ENCODE data around the gene SLC9C2. TPM values are rescaled to one million over a fixed set of nuclear protein-coding genes. Genes with fewer than 3 reads are reported as not detected.
A peak's percentile ranks its signal among the peaks of the same experiment; 100 is the strongest.

The SLC9C2 gene
- polyA plus RNA-seq, 1 of the 3 experiments (the other 2 are of a cell fraction) = not detected

DNA sequence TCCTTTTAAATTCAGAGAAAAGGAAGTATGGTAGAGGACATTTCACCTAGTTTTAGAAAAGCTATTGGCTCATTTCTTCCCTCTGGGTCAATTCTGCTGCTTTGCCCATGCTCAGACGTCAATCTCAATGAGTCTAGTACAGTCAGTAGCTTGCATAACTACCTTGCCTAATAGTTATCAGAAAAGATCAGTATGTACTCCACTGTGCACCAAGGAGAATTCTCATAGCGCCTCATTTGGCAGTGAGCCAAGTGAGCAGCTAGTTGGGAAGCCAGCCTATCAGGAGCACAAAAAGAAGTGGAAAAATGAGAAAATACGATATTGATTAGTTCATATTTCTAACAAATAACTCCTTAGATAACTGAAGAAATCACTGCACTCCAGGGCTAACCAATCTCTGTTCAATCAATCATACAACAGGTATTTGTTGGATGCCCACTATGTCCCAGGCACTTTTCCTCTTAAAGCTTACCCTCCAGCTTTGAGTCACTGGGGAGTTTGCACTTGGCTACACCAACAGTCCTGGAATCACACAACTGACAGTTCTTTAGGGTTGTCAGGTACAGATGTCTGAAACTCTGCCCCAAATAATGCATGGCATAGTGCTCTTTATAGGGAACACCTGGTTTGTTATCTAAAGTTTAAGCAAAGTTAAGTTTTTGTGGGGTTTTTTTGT is 75.6 kb downstream of the SLC9C2 start:
- Histone ChIP-seq H3K4me2 (no peak overlapping the region), H3K4me1 (ENCODE audit: control insufficient read depth in 1 of 2, insufficient read depth in 2 of 2, low read depth in 1 of 2, low read length in 1 of 2) (no peaks in the 10 kb centered on the region; a peak in 1 of 4 replicates), H2AFZ (ENCODE audit: low read depth) (no peak overlapping the region), H3K27ac (ENCODE audit: low read depth in 2 of 2, low read length in 1 of 2) (no peak overlapping the region), H3K9me2 (no peaks in the 10 kb centered on the region), H3F3A (replicated peaks; ENCODE audit: insufficient read depth) (no peaks in the 10 kb centered on the region), H3K9me3 (no peaks in the 10 kb centered on the region), H3K36me3 (replicated peaks in 1 of 2; ENCODE audit: control insufficient read depth in 1 of 2, insufficient read depth in 2 of 2, low read length in 1 of 2) (no peaks in the 10 kb centered on the region), H4K20me1 (ENCODE audit: insufficient read depth) (no peaks in the 10 kb centered on the region), H3K27me3 (ENCODE audit: insufficient read depth) (no peaks in the 10 kb centered on the region), H3K4me3 (ENCODE audit: low read depth in 2 of 2, low read length in 1 of 2) (no peak overlapping the region), H3K79me2 (ENCODE audit: insufficient read depth) (no peaks in the 10 kb centered on the region), H3K9ac (no peak overlapping the region)
- WGBS (ENCODE audit: low lambda C conversion rate) = 27% methylated on average over 3 of the region's 3 CpGs
- peak; percentile 12 for DNase-seq
- ChIA-PET POLR2A (no interaction called here), CTCF (interaction anchor here (0.7 kb wide), 1 partner anchor 232 kb away, joined by 3 read pairs; no protein-coding TSS in a partner anchor)
- TF ChIP-seq NFIC (IDR thresholded peaks at IDR 0.05; ENCODE audit: borderline replicate concordance) = peak; percentile 60
- TF ChIP-seq TCF12 (IDR thresholded peaks at IDR 0.05) = no peak

DNA sequence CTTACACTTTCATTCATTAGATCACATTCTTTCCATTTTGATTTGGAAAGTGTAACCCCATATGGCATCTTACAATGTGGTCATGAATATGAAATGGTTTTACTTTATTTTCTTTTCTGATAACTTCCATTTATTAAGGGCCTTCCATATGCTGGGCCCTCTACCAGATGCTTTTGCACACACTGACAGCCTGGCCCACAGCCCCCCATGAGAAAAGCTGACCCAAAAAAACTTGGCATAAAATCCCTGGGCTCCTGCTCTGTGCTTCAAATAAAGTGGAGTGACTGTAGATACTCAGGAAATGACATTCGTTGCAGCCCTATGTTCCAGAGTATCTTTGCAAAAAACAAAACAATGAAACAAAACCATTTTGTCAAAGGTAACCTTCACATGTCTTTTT is 76.9 kb downstream of the SLC9C2 start:
- Histone ChIP-seq H3K9me2 (no peaks in the 10 kb centered on the region), H3K4me3 (ENCODE audit: low read depth in 2 of 2, low read length in 1 of 2) (no peak overlapping the region), H3K27me3 (ENCODE audit: insufficient read depth) (no peaks in the 10 kb centered on the region), H3K4me1 (ENCODE audit: control insufficient read depth in 1 of 2, insufficient read depth in 2 of 2, low read depth in 1 of 2, low read length in 1 of 2) (no peaks in the 10 kb centered on the region), H3K36me3 (replicated peaks in 1 of 2; ENCODE audit: control insufficient read depth in 1 of 2, insufficient read depth in 2 of 2, low read length in 1 of 2) (no peaks in the 10 kb centered on the region), H4K20me1 (ENCODE audit: insufficient read depth) (no peaks in the 10 kb centered on the region), H3K4me2 (no peak overlapping the region), H2AFZ (ENCODE audit: low read depth) (no peak overlapping the region), H3K9ac (no peak overlapping the region), H3K79me2 (ENCODE audit: insufficient read depth) (no peaks in the 10 kb centered on the region), H3K9me3 (no peaks in the 10 kb centered on the region), H3F3A (replicated peaks; ENCODE audit: insufficient read depth) (no peaks in the 10 kb centered on the region), H3K27ac (ENCODE audit: low read depth in 2 of 2, low read length in 1 of 2) (no peak overlapping the region)
- no peak for DNase-seq
- 44% methylated on average over 1 of the region's 1 CpG for WGBS (ENCODE audit: low lambda C conversion rate)
- TF ChIP-seq, protein P1, sequence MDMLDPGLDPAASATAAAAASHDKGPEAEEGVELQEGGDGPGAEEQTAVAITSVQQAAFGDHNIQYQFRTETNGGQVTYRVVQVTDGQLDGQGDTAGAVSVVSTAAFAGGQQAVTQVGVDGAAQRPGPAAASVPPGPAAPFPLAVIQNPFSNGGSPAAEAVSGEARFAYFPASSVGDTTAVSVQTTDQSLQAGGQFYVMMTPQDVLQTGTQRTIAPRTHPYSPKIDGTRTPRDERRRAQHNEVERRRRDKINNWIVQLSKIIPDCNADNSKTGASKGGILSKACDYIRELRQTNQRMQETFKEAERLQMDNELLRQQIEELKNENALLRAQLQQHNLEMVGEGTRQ (IDR thresholded peaks at IDR 0.05; ENCODE audit: borderline replicate concordance, low read depth, low read length) = no peak
- TF ChIP-seq MEF2A (IDR thresholded peaks at IDR 0.05; ENCODE audit: borderline replicate concordance, low read depth) = no peak
- no peak for TF ChIP-seq POLR2AphosphoS5 (IDR thresholded peaks at IDR 0.05; ENCODE audit: low read depth, low read length)
- CTCF ChIA-PET = no interaction called here
- POLR2A ChIA-PET = no interaction called here

DNA sequence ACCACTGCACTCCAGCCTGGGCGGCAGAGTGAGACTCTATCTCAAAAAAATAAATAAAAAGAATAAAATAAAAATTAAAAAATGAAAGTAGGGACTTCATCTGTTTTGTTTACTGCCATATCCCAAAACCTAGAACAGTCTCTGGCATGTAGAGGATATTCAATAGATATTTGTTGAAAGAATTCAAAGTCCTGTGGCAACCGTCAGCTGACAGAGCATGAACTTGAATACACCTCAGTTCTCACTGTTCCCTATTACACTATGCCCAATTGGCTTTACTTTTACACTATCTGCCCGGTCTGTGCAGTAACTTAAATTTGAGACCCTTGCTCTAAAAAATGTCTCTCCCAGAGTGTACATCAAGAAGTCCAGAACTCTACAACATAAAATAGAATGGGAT is 79.5 kb downstream of the SLC9C2 start:
- CTCF ChIA-PET = no interaction called here
- Histone ChIP-seq H3K9ac (no peak overlapping the region), H3K4me1 (ENCODE audit: control insufficient read depth in 1 of 2, insufficient read depth in 2 of 2, low read depth in 1 of 2, low read length in 1 of 2) (no peaks in the 10 kb centered on the region), H3K27me3 (ENCODE audit: insufficient read depth) (no peaks in the 10 kb centered on the region), H3K9me2 (no peaks in the 10 kb centered on the region), H3K79me2 (ENCODE audit: insufficient read depth) (no peaks in the 10 kb centered on the region), H3K27ac (ENCODE audit: low read depth in 2 of 2, low read length in 1 of 2) (no peak overlapping the region), H3K36me3 (replicated peaks in 1 of 2; ENCODE audit: control insufficient read depth in 1 of 2, insufficient read depth in 2 of 2, low read length in 1 of 2) (no peaks in the 10 kb centered on the region), H4K20me1 (ENCODE audit: insufficient read depth) (no peaks in the 10 kb centered on the region), H3K4me2 (no peak overlapping the region), H3K4me3 (ENCODE audit: low read depth in 2 of 2, low read length in 1 of 2) (no peak overlapping the region), H2AFZ (ENCODE audit: low read depth) (no peak overlapping the region), H3F3A (replicated peaks; ENCODE audit: insufficient read depth) (no peaks in the 10 kb centered on the region), H3K9me3 (no peaks in the 10 kb centered on the region)
- DNase-seq = no peak
- WGBS (ENCODE audit: low lambda C conversion rate) = 81% methylated on average over 3 of the region's 3 CpGs
- POLR2A ChIA-PET = no interaction called here
- no peak for TF ChIP-seq JUND (IDR thresholded peaks at IDR 0.05)
- TF ChIP-seq, protein P1 (IDR thresholded peaks at IDR 0.05; ENCODE audit: borderline replicate concordance, low read depth, low read length) = no peak
- TF ChIP-seq SIN3A (IDR thresholded peaks at IDR 0.05; ENCODE audit: borderline replicate concordance, low read depth, low read length) = no peak
- TF ChIP-seq FOXM1 (IDR thresholded peaks at IDR 0.05; ENCODE audit: low read depth) = no peak
- TF ChIP-seq MEF2A (IDR thresholded peaks at IDR 0.05; ENCODE audit: borderline replicate concordance, low read depth) = no peak
- TF ChIP-seq EZH2phosphoT487 (IDR thresholded peaks at IDR 0.05; ENCODE audit: borderline replicate concordance, low read depth) = no peak
- TF ChIP-seq, protein P2, sequence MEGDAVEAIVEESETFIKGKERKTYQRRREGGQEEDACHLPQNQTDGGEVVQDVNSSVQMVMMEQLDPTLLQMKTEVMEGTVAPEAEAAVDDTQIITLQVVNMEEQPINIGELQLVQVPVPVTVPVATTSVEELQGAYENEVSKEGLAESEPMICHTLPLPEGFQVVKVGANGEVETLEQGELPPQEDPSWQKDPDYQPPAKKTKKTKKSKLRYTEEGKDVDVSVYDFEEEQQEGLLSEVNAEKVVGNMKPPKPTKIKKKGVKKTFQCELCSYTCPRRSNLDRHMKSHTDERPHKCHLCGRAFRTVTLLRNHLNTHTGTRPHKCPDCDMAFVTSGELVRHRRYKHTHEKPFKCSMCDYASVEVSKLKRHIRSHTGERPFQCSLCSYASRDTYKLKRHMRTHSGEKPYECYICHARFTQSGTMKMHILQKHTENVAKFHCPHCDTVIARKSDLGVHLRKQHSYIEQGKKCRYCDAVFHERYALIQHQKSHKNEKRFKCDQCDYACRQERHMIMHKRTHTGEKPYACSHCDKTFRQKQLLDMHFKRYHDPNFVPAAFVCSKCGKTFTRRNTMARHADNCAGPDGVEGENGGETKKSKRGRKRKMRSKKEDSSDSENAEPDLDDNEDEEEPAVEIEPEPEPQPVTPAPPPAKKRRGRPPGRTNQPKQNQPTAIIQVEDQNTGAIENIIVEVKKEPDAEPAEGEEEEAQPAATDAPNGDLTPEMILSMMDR (IDR thresholded peaks at IDR 0.05) = no peak
- no peak for TF ChIP-seq ELF1 (IDR thresholded peaks at IDR 0.05)
- no peak for TF ChIP-seq RFX5 (IDR thresholded peaks at IDR 0.05; ENCODE audit: low read length)
- no peak for TF ChIP-seq POLR2AphosphoS5 (IDR thresholded peaks at IDR 0.05; ENCODE audit: low read depth, low read length)
- TF ChIP-seq GATA2 (CRISPR knock-in tag; IDR thresholded peaks at IDR 0.05) = no peak
- TF ChIP-seq, protein P3, sequence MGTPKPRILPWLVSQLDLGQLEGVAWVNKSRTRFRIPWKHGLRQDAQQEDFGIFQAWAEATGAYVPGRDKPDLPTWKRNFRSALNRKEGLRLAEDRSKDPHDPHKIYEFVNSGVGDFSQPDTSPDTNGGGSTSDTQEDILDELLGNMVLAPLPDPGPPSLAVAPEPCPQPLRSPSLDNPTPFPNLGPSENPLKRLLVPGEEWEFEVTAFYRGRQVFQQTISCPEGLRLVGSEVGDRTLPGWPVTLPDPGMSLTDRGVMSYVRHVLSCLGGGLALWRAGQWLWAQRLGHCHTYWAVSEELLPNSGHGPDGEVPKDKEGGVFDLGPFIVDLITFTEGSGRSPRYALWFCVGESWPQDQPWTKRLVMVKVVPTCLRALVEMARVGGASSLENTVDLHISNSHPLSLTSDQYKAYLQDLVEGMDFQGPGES (IDR thresholded peaks at IDR 0.05; ENCODE audit: low read depth, low read length) = no peak
- TF ChIP-seq NRF1 (IDR thresholded peaks at IDR 0.05; ENCODE audit: low read depth, low read length) = no peak
- no peak for TF ChIP-seq RAD21 (IDR thresholded peaks at IDR 0.05; ENCODE audit: low read length)
- TF ChIP-seq TAF1 (IDR thresholded peaks at IDR 0.05; ENCODE audit: borderline replicate concordance, low read depth, low read length) = no peak

Data from SK-N-SH (cell line).